PC-3 (cell line): ENCODE data around the gene HOXC5. TPM values are rescaled to one million over a fixed set of nuclear protein-coding genes. Genes with fewer than 3 reads are reported as not detected.
"Not testable (repeated sequence)": the region's sequence is repeated elsewhere in the genome, so short reads cannot be mapped to it uniquely, and the experiment has no call there.

Source experiments
- ATAC-seq: fragments of 200-7000 bp; cut with Tn5 transposase; 2 replicates; pipeline ENCODE4 v1.9.1; 2020; ENCODE audit warnings: mild to moderate bottlenecking, moderate library complexity
- BruUV-seq: library from RNA; stranded (reverse); fragments of 400-500 nt; replicated peaks from 2 replicates; lab custom pipeline; 2021; lab: Mats Ljungman, UMichigan
- CTCF ChIA-PET: fragments of 300-600 bp; sonication (Branson Sonifier 250); formaldehyde crosslinking; loops from one replicate; lab custom pipeline; 2022; ENCODE audit warnings: antibody characterized with exemption; lab: Charles Lee
- POLR2A ChIA-PET: fragments of 300-600 bp; sonication (Branson Sonifier 250); formaldehyde crosslinking; loops from one replicate; lab custom pipeline; 2022; ENCODE audit warnings: antibody characterized with exemption; ENCODE audit not compliant: unreplicated experiment; lab: Charles Lee
- DNase-seq: peaks from one replicate; pipeline ENCODE4 v3.0.0-alpha.2; 2015
- H2AFZ ChIP-seq: fragments of 300-600 bp; sonication (generic); 2 replicates; pipeline ENCODE4 v1.6.0; 2016; ENCODE audit warnings: antibody characterized with exemption, low read length
- H3F3A ChIP-seq: fragments of 300-600 bp; sonication (generic); one replicate; pipeline ENCODE4 v1.6.0; 2017; ENCODE audit warnings: antibody characterized with exemption, low read length, control low read depth, mild to moderate bottlenecking; ENCODE audit not compliant: unreplicated experiment
- H3K27ac ChIP-seq: fragments of 300-600 bp; sonication (generic); 2 replicates; pipeline ENCODE4 v1.5.1; 2016; ENCODE audit warnings: mild to moderate bottlenecking, low read length
- H3K27me3 ChIP-seq: fragments of 300-600 bp; sonication (generic); 2 replicates; pipeline ENCODE4 v1.6.1; 2016; ENCODE audit warnings: low read length, mixed read lengths
- H3K36me3 ChIP-seq: fragments of 300-600 bp; sonication (generic); 2 replicates; pipeline ENCODE4 v1.6.1; 2016; ENCODE audit warnings: low read depth, mixed run types, low read length, mixed read lengths
- H3K4me1 ChIP-seq: fragments of 300-600 bp; sonication (generic); 2 replicates; pipeline ENCODE4 v1.5.1; 2016; ENCODE audit warnings: low read length; ENCODE audit not compliant: insufficient read depth
- H3K4me2 ChIP-seq: fragments of 300-600 bp; sonication (generic); 2 replicates; pipeline ENCODE4 v1.6.0; 2016; ENCODE audit warnings: low read length
- H3K4me3 ChIP-seq: fragments of 300-600 bp; sonication (generic); 2 replicates; pipeline ENCODE4 v1.5.1; 2016; ENCODE audit warnings: mild to moderate bottlenecking, low read length, mixed read lengths
- H3K79me2 ChIP-seq: fragments of 300-600 bp; sonication (generic); 2 replicates; pipeline ENCODE4 v1.6.1; 2017; ENCODE audit warnings: low read length, mixed read lengths
- H3K9ac ChIP-seq: fragments of 300-600 bp; sonication (generic); 2 replicates; pipeline ENCODE4 v1.6.0; 2016; ENCODE audit warnings: mild to moderate bottlenecking, low read length
- H3K9me2 ChIP-seq: fragments of 300-600 bp; sonication (generic); replicated peaks from 2 replicates; pipeline ENCODE4 v1.6.1; 2016; ENCODE audit warnings: mixed run types, low read length, mixed read lengths
- H3K9me3 ChIP-seq: fragments of 300-600 bp; sonication (generic); 2 replicates; pipeline ENCODE4 v1.6.1; 2016; ENCODE audit warnings: low read length, mixed read lengths
- H4K20me1 ChIP-seq: fragments of 300-600 bp; sonication (generic); 2 replicates; pipeline ENCODE4 v1.6.1; 2016; ENCODE audit warnings: low read length, mixed read lengths
- EZH2 ChIP-seq: fragments of 300-600 bp; sonication (generic); IDR thresholded peaks from one replicate; pipeline ENCODE4 v1.6.1; 2017; ENCODE audit warnings: antibody characterized with exemption, mild to moderate bottlenecking, low read length; ENCODE audit not compliant: unreplicated experiment
- EZH2phosphoT487 ChIP-seq: fragments of 300-600 bp; sonication (generic); IDR thresholded peaks from 2 replicates; pipeline ENCODE4 v1.6.1; 2018; ENCODE audit warnings: mild to moderate bottlenecking, antibody characterized with exemption, low read length, borderline replicate concordance
- intact Hi-C: fragments of 100-400 bp; cut with micrococcal nuclease; formaldehyde crosslinking; loops from 2 replicates; pipeline ENCODE4 v1.9.0; 2023
- total RNA-seq: library from RNA; depleted of rRNA; stranded (reverse); fragments of >200 nt; gene quantifications from 2 replicates; pipeline ENCODE4 v1.2.3, GENCODE V29; 2014
- TF ChIP-seq, protein P1 (sequence below): fragments of 300-600 bp; sonication (generic); conservative IDR thresholded peaks from 2 replicates; pipeline ENCODE4 v1.5.1; 2017; ENCODE audit warnings: antibody characterized with exemption, low read depth, mild to moderate bottlenecking, low read length

HOXC5 gene
- total RNA-seq, 1 experiment from 2014 or later: 0.26 TPM

DNA sequence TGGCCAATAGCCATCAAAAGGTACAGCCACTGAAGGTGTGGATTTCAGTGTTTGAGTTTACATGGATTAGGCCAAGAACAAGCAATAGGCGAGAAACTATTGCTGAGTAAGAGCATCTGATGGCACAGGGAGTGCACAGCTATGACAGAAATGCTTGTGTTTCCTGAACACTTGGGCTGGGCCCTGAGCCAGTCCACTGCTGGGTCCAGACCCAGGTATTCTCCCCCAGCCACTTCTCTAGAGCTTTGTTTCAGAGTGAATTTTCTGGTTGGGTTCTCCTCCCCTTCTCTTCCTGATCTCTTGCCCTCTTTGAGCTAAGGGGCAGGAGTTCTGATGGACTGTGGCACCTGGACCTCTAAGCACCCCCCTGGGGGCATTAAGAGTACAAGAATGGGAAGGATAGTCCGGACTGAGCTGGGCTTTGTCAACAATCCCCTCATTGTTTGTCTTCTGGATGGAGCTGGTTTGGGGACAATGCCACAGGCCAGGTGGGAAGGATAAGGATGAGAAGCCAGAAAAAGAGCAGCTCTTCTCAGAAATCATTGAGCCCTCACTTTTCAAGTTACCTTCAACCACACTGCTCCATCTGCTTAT is 8.3 kb downstream of the HOXC5 start:
- ChIA-PET POLR2A (interaction anchor here (0.6 kb wide), 1 partner anchor 150 kb away, joined by 3 read pairs; no protein-coding TSS in a partner anchor), CTCF (no interaction called here)
- no peak overlapping the region for H3K4me3 ChIP-seq
- no peaks in the 10 kb centered on the region for H3K27me3 ChIP-seq
- no peak overlapping the region for H2AFZ ChIP-seq
- intact Hi-C loops: no loop called here
- H3K4me2 ChIP-seq: no peak overlapping the region
- no peak overlapping the region for H3K27ac ChIP-seq
- ATAC-seq (no peak), DNase-seq (no peak)
- H3K79me2 ChIP-seq: no peaks in the 10 kb centered on the region
- peaks cover 11% of the 10 kb centered on the region for H3K4me1 ChIP-seq
- H3K9me2 ChIP-seq: no peaks in the 10 kb centered on the region
- no peaks in the 10 kb centered on the region for H3K9me3 ChIP-seq
- no peaks in the 10 kb centered on the region for H3F3A ChIP-seq
- no peaks in the 10 kb centered on the region for H4K20me1 ChIP-seq
- H3K36me3 ChIP-seq: no peaks in the 10 kb centered on the region
- TF ChIP-seq, protein P1, sequence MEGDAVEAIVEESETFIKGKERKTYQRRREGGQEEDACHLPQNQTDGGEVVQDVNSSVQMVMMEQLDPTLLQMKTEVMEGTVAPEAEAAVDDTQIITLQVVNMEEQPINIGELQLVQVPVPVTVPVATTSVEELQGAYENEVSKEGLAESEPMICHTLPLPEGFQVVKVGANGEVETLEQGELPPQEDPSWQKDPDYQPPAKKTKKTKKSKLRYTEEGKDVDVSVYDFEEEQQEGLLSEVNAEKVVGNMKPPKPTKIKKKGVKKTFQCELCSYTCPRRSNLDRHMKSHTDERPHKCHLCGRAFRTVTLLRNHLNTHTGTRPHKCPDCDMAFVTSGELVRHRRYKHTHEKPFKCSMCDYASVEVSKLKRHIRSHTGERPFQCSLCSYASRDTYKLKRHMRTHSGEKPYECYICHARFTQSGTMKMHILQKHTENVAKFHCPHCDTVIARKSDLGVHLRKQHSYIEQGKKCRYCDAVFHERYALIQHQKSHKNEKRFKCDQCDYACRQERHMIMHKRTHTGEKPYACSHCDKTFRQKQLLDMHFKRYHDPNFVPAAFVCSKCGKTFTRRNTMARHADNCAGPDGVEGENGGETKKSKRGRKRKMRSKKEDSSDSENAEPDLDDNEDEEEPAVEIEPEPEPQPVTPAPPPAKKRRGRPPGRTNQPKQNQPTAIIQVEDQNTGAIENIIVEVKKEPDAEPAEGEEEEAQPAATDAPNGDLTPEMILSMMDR: no peak
- no peak for TF ChIP-seq EZH2phosphoT487
- no peak for TF ChIP-seq EZH2
- no TSS peak for BruUV-seq
- no peak overlapping the region for H3K9ac ChIP-seq

DNA sequence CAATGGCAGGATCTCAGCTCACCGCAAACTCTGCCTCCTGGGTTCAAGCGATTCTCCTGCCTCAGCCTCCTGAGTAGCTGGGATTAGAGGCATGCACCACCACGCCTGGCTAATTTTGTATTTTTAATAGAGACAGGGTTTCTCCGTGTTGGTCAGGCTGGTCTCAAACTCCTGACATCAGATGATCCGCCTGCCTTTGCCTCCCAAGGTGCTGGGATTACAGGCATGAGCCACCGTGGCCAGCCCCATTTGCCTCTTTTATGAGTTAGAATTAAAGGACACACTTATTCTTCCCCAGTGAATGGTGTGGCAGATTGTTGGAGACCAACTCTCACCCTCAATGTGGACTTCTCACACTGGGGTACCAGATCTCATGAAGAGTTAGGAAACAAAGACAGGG is 9.2 kb downstream of the HOXC5 start:
- H3K27me3 ChIP-seq, H3K4me2 ChIP-seq, BruUV-seq, H3K36me3 ChIP-seq, CTCF ChIA-PET, H3K9me2 ChIP-seq, H3K9me3 ChIP-seq, intact Hi-C loops, H4K20me1 ChIP-seq, H3K27ac ChIP-seq, H3K79me2 ChIP-seq, H3K9ac ChIP-seq, DNase-seq, POLR2A ChIA-PET, H3F3A ChIP-seq, ATAC-seq, H2AFZ ChIP-seq, H3K4me1 ChIP-seq, H3K4me3 ChIP-seq: not testable (repeated sequence)

DNA sequence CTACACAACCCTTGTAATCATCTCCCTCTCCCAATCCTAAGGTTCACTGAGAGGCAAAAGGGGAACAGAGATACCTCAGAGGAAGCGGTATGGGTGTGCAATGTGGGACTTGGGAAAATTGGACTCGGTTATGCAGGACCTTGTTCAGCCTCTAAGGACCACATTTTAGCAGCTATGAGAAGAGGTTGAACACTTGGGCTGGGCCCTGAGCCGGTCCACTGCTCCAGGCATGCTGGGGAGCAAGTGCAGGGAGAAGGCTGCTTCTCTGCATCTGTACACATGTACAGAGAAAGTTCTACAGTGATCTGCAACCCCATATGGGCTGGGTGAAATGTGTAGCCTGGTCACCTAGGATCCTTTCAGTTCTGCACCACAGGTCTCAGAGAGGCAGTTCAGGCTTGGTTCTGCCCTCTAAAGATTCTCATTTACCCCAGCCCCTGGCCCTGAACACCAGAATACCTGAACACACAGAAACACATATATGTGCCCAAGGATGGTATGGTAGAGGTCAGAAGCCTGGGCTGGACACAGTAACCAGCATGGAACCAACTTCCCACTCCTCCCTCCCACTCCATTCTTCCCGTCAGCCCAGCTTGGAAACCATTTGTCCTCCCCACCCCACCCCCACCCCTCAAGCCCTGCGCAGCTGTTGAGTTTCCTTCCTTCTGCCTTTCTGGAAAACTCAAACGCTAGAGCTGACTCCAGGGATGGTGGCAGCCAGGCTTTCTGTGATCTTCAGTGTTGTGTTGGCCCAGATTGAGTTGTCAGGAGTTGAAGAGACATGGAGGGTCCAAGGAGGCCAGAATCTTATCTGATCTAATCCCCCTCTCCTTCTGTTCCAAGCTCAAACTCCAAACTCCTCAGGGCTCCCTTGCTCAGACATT is 10.4 kb downstream of the HOXC5 start:
- CTCF ChIA-PET: no interaction called here
- intact Hi-C loops: no loop called here
- TF ChIP-seq EZH2: no peak
- TF ChIP-seq, protein P1: no peak
- H3K4me1 ChIP-seq: no peaks in the 10 kb centered on the region; the same call in 1 of the 2 replicates
- no peaks in the 10 kb centered on the region for H3K27me3 ChIP-seq
- DNase-seq (no peak), ATAC-seq (no peak)
- no peak overlapping the region for H3K27ac ChIP-seq
- BruUV-seq: no TSS peak
- POLR2A ChIA-PET: no interaction called here
- no peaks in the 10 kb centered on the region for H3F3A ChIP-seq
- no peak overlapping the region for H3K9ac ChIP-seq
- no peaks in the 10 kb centered on the region for H3K9me2 ChIP-seq
- H2AFZ ChIP-seq: no peak overlapping the region
- H3K79me2 ChIP-seq: no peaks in the 10 kb centered on the region
- no peak overlapping the region for H3K4me3 ChIP-seq
- no peaks in the 10 kb centered on the region for H4K20me1 ChIP-seq
- no peaks in the 10 kb centered on the region for H3K36me3 ChIP-seq
- no peak overlapping the region for H3K4me2 ChIP-seq
- H3K9me3 ChIP-seq: no peaks in the 10 kb centered on the region
